HCT116 (cell line): ENCODE measurements around the gene ANO2.

Source experiments
- RAD21 ChIP-seq: IDR thresholded peaks from 2 replicates; pipeline ENCODE4 v1.6.1; 2012; ENCODE audit warnings: low read depth, mild to moderate bottlenecking
- TF ChIP-seq, protein P1 (sequence below): IDR thresholded peaks from 2 replicates; pipeline ENCODE4 v1.6.1; 2011; ENCODE audit warnings: mild to moderate bottlenecking, low read length, moderate library complexity; ENCODE audit not compliant: insufficient replicate concordance; ENCODE audit errors: extremely low read depth
- TF ChIP-seq, protein P2 (sequence below), 3 experiments: fragments of 200-600 bp in 1 of 3; sonication (generic) in 1 of 3; IDR thresholded peaks in 2 of 3; conservative IDR thresholded peaks in 1 of 3; 2 replicates each; pipeline ENCODE4 v1.5.1; 2012 to 2017; ENCODE audit warnings: low read depth in 2 of 3, low read length in 2 of 3, antibody characterized with exemption in 1 of 3, borderline replicate concordance in 1 of 3, control low read depth in 1 of 3, mild to moderate bottlenecking in 1 of 3, mixed read lengths in 1 of 3, mixed run types in 1 of 3, moderate library complexity in 1 of 3; ENCODE audit not compliant: insufficient read depth in 1 of 3

DNA sequence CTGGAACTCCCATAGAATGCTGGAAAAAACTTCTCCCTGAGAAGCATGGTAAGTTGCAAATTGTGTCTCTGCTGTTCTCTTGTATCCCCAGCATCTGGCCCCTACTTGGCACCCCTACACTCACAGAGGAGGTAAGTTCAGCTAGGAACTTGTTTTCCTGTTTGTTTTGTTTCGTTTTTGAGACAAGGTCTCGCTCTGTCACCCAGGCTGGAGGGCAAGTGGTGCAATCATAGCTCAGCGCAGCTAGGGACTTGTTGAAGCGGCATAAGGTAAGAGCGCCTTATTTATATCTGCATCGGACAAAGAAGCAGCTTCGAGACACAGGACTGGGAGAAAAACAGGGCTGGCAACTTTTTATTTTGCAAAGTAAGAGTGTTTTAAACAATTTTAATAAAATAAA lies 18.5 kb upstream of the ANO2 start:
- TF ChIP-seq, protein P1, sequence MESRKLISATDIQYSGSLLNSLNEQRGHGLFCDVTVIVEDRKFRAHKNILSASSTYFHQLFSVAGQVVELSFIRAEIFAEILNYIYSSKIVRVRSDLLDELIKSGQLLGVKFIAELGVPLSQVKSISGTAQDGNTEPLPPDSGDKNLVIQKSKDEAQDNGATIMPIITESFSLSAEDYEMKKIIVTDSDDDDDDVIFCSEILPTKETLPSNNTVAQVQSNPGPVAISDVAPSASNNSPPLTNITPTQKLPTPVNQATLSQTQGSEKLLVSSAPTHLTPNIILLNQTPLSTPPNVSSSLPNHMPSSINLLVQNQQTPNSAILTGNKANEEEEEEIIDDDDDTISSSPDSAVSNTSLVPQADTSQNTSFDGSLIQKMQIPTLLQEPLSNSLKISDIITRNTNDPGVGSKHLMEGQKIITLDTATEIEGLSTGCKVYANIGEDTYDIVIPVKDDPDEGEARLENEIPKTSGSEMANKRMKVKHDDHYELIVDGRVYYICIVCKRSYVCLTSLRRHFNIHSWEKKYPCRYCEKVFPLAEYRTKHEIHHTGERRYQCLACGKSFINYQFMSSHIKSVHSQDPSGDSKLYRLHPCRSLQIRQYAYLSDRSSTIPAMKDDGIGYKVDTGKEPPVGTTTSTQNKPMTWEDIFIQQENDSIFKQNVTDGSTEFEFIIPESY: no peak
- TF ChIP-seq, protein P2, sequence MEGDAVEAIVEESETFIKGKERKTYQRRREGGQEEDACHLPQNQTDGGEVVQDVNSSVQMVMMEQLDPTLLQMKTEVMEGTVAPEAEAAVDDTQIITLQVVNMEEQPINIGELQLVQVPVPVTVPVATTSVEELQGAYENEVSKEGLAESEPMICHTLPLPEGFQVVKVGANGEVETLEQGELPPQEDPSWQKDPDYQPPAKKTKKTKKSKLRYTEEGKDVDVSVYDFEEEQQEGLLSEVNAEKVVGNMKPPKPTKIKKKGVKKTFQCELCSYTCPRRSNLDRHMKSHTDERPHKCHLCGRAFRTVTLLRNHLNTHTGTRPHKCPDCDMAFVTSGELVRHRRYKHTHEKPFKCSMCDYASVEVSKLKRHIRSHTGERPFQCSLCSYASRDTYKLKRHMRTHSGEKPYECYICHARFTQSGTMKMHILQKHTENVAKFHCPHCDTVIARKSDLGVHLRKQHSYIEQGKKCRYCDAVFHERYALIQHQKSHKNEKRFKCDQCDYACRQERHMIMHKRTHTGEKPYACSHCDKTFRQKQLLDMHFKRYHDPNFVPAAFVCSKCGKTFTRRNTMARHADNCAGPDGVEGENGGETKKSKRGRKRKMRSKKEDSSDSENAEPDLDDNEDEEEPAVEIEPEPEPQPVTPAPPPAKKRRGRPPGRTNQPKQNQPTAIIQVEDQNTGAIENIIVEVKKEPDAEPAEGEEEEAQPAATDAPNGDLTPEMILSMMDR (IDR thresholded peaks at IDR 0.05 in 2 of 3, conservative IDR thresholded peaks at IDR 0.05 in 1 of 3; ENCODE audit: borderline replicate concordance in 1 of 3, insufficient read depth in 1 of 3, low read depth in 2 of 3, low read length in 2 of 3): no peak
- TF ChIP-seq RAD21: no peak
